HG02588 (cell line): Measurements from ENCODE around the gene DOCK9.

Experiments used
- ATAC-seq: cut with Tn5 transposase; IDR thresholded peaks from one replicate; pipeline ENCODE4 v1.9.1; 2021; ENCODE audit warnings: mild to moderate bottlenecking, moderate library complexity; ENCODE audit not compliant: unreplicated experiment

The DOCK9 gene

GRCh38 chr13:98950705-98951104, 27.2 kb downstream of the DOCK9 start:
- no peak for ATAC-seq

GRCh38 chr13:98947925-98948324, 29.9 kb downstream of the DOCK9 start:
- no peak for ATAC-seq

- ATAC-seq = no peak
Observed at GRCh38 chr13:98945863-98946605, 31.8 kb downstream of the DOCK9 start.

DNA sequence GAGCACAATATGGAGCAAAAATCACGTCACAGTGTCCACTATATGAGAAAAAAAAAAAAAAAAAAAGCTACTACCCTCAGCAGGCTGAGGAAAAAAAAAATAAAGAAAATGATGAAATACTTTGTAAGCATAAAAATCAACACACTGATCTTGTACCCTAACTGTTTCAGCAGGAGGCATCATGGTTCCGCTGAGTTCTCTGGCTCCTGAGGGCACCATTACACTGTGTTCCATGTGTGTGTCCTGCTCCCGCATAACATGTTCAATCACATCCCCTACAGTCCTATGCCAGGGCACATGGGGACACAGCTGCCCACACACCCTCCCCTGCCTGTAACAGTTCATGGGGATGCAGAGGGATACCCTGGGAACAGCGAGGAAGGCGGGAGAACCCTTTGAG, 33.5 kb downstream of the DOCK9 start:
- ATAC-seq = no peak

DNA sequence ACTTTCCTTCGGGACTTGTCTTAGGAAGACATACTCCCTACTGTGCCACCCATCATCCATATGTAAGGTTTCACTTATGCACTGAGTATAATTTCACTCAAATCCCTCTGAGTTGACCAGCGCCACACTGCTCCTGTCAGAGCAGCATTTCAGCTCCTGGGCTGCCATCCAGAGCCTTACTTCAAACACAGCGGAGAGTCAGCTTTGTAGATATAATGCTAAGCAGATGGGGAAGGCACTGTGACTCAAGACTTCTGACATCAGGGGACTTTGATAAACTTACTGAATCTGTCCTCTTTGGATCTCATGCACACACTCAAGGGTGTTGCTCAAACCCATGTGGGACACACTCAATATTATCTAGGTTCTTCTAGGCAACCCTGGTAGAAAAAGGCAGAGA, 34.9 kb downstream of the DOCK9 start:
- no peak for ATAC-seq

GRCh38 chr13:98942485-98942884, 35.4 kb downstream of the DOCK9 start:
- no peak for ATAC-seq

GRCh38 chr13:98941536-98941935, 36.3 kb downstream of the DOCK9 start:
- no peak for ATAC-seq

DNA sequence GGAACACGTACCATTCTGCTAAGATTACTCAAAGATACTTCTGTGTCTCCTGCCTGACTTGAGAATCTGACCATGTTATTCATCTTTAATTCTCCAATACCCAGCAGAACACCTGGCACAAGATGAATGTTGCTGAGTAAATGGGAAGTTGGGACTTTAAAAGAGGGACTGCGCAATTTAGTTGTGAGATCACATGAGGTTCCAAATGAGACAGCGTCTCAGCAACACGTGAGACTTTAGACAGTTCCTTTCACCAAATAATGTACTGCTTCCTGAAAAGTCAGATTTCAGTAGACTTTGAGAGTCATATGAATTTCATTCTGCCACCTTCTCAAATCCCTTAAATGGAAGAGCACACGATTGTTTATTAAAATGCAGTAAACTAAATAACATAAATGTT, 36.7 kb downstream of the DOCK9 start:
- no peak for ATAC-seq

GRCh38 chr13:98940325-98941001, 37.4 kb downstream of the DOCK9 start:
- no peak for ATAC-seq

DNA sequence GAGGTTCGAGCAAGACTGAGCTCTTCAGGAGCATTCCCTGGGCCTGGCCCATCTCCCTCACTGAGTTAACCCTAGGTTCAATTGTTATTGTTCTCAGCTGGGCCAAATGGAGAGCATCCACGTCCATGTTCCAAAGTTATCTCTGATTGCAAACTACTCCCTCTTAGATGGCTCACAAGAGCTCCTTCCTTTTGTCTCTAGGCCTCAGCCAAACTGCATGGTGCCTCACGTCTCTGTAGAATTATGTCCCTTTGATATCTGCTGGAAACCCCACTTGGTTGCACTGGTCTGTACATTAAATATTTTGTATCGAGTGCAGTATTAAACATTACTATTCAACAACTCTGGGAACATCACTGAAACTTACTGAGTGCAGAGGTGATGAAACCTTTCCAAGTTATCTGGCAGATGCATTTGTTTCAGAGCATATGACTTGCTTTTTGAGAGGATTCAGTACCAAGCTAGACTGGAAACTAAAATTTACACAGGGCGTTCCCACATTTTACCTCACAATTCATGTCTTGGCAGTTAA, 38.1 kb downstream of the DOCK9 start:
- no peak for ATAC-seq

GRCh38 chr13:98938801-98939200, 39.1 kb downstream of the DOCK9 start:
- no peak for ATAC-seq

GRCh38 chr13:98937911-98938381, 39.9 kb downstream of the DOCK9 start:
- no peak for ATAC-seq

- ATAC-seq = no peak
Observed at GRCh38 chr13:98934243-98934642, 43.6 kb downstream of the DOCK9 start.

GRCh38 chr13:98930151-98930591, 47.7 kb downstream of the DOCK9 start:
- ATAC-seq = no peak

- no peak for ATAC-seq
Observed at GRCh38 chr13:98927951-98928927, 49.6 kb downstream of the DOCK9 start.

GRCh38 chr13:98925949-98926348, 51.9 kb downstream of the DOCK9 start:
- ATAC-seq = no peak

DNA sequence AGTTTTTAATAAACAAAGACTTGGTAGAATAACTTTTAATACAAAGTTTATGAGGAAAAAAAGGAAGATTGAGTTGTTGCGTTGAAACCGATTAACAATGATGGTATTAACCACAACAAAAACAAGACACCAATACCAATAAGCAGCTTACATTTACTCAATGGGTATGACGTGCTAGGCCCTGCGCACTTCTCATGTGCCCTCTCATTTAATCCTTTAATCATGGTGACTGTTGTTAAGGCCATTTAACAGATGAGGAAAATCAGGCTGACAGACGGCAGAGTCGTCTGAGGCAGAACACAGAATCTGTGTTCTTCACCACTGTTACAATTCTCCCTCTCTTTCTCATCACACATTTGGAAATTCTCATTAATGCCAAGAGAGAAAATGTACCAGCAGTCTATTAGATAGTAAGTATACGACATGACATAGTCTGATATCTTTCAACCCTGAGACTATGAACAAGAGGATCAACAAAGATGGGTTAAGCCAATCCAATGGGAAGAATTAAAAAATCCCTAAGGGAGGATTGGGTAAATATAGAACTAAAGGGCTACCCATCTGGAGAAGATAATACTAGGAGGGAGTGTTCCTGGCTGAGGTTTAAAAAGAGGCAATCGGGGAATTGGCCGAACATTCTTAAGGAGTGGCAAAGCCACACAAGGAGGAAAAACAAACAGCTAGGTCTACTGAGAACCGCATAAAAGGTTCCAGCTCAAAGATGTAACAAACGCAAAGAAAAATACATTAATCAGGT, 54.0 kb downstream of the DOCK9 start:
- ATAC-seq = no peak

DNA sequence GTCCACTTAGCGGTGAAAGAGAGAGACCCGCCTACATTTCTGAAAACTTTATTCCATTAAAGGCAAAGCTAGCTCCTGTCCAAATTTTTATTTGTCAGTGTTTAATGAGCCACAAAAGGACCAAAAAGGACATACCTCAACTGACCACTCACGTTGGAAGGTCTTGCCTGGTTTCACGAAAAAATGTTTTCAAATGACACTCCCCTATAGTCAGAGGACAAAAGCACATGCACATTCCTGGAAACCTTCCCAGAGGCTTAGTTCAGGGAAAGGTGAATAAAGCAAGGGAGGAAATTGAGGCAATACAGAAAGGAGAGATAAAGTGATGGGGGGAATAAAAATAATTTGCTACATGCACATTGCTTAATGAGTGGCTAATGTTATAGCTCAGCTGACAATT, 55.6 kb downstream of the DOCK9 start:
- ATAC-seq = no peak

DNA sequence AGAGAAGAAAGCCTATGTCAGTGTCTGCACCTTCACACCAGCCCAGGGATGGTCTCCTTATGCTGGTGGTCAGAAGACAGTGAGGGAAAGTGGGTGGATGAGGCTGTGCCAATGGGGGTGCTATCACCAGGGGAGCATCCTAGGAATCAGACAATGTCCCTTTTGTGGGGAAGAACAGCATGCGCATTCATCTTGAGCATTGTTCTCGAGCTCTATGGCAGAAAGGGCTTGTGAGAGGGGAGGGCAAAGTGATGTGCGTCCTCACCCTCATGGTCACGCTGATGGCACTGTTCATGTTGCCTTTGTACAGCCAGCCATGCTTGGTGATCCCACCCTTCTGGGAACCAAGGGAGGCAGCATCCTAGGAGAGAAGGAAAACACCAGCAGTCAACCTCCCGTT, 56.1 kb downstream of the DOCK9 start:
- ATAC-seq = no peak

DNA sequence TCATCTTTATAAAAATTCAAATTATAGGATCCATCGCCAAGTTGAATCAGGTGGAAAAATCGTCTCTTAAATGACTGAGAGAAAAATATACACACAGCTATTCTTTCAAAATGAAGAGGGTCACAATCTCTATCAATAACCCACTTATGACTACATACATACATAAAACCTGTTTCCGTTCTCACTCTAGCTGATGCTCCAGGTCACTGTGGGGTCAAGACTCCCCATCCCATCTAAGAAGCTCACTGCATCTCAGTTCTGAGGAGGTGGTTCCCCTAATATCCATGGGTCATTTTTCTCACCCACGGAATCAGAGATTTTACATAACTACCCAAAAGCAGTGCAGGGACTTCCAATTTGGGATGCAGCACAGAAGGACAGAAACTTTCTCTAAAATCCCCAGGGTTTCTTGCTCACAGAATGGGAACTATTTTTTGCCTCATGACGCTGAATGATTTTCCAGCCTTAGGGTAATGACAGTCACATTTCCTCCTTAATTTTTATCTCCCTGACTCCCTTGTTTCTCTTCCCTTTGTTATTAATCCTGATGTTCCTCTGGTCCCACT, 56.8 kb downstream of the DOCK9 start:
- no peak for ATAC-seq
